Measurements from ENCODE around the gene BTG3.

The BTG3 gene, protein sequence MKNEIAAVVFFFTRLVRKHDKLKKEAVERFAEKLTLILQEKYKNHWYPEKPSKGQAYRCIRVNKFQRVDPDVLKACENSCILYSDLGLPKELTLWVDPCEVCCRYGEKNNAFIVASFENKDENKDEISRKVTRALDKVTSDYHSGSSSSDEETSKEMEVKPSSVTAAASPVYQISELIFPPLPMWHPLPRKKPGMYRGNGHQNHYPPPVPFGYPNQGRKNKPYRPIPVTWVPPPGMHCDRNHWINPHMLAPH

DNA sequence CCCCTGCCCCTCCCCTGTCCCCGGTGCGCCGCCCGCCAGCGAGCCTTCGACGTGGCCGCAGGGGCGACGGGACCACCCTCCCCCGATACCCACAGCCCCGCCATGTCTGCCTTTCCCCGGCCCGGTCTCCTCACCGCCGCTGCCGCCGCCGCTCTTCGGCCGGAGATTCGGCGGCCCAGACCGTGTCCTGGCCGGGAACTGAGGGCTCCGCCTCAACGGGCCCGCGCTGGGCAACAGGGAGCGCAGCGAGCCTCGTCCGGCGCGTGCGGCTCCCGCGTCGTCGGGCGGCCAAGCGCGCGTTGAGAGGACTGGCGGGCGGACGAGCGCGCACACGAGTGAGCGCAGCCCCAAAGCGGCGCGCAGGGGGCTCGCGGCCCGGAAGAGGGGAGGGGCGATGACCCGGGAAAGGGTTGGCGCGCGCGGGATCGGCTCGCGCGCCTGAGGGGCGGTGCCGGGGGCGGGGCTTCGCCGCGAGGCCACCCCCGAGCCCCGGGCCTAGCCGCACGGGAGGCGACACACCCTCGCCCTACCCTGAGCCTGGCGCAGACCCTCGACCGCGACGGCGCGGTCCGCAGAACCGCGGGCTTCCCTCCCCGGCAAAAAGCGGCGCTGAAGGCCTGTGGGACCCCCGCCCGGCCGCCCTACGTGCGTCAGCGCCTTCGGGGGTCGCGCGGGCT lies at the start of gene BTG3:
BTG3 (minus strand) TSS at position 337 of the 677 bp plus-strand sequence. CDS start 3,757 bp downstream, outside the sequence.
- H3K4me3 ChIP-seq, result peak within 1 kb of the TSS; percentile 77 to 94 (median 87)
- H3K27ac ChIP-seq, result peak within 1 kb of the TSS; percentile 61 to 97 (median 92)

DNA sequence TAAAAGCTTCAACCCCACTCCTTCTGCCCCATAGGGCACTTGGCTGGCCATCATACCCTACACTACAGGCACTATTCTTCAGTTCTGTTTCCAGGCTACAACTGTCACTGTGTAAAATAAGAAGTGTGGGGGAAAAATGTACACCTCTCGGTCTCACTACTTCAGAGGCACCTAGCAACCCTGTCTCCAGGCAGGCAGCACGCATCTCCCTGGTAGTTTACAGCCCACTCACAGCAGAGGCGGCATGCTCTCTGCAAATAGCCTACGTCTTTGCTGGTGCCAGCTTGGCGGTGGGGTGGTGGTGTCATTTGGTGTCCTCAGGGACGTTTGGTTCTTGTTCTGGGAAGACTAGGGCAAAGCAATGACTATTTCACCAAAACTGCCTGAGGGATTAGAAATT lies 48.2 kb upstream of the BTG3 start:
- H3K4me3 ChIP-seq, result no peak overlapping the region
- no peak overlapping the region for H3K27ac ChIP-seq

DNA sequence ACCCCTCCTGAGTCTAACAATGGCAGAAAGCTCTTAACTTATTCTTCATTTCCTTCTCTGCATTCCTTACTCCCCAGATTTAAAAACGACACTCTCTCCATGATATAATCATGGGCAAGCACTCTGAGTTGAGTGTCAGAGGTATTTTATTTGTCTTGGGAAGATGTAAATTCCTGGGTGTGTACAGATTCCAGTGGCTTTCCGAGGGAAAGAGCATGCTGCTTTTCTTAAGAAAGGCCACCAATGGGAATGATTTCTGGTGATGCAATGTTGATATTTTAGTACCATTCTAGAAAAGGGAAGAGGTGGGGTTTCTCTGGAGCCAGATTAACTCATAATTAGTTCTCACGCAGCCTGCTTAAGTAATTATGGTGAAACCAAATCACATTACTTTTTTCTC lies 47.8 kb upstream of the BTG3 start:
- Histone ChIP-seq H3K4me3 (no peak overlapping the region), H3K27ac (no peak overlapping the region)

DNA sequence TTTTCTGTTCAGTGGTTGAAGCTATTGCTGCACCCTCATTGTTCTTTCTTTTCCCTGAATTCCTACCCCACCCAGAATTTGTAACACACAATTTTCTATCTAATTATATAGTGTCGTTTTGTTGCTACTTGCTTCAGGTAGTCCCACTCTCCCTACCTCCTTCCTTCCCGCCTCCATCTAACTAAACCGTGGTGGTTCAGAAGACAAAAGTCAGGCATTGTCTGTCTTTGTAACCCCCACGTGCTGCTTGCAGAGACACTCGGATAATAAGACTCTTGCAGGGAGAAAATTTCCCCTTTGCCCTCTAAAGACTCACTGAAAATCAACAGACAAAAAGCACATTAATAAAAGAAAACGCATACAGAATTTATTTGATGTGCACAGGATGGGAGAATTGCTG lies 46.2 kb upstream of the BTG3 start:
- Histone ChIP-seq H3K4me3 (no peak overlapping the region), H3K27ac (no peak overlapping the region)

DNA sequence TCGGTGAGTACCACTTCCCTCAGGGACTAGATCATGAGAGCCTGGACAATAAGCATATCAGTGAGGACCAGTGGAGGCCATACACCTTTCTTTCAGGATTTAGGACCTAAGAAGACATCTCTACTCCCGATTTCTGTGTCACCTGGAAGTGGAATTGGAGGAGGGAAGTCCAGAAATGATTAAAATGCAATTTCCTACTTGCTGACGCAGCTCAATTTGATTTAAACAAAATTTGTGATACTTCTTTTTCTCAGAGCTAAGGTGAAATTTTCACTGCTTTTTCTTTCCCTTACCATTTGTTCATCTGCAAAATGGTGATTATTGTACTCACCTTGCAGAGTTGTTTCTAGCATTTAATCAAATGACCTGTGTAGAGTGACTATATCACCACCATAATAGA lies 38.8 kb upstream of the BTG3 start:
- no peak overlapping the region for H3K4me3 ChIP-seq
- H3K27ac ChIP-seq, result no peak overlapping the region

DNA sequence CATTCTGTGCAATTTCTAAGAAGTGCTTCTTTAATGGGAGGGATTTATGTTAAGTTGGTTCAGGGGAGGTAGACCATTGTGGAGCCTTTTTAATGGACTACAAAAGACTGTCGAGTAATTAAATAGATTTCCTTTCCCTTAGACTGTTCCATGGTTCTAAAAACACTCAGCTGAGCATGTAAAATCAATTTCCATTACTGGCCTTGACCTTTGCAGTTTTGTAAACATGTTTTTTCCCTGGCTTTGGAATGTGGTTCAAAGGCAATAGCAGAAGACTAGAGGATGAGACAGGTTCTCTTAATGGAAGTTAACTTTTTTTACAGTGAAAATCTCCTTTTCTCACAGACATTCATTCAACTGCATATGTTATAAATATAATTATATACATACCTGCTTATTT lies 37.6 kb upstream of the BTG3 start:
- no peak overlapping the region for H3K4me3 ChIP-seq
- H3K27ac ChIP-seq, result no peak overlapping the region

DNA sequence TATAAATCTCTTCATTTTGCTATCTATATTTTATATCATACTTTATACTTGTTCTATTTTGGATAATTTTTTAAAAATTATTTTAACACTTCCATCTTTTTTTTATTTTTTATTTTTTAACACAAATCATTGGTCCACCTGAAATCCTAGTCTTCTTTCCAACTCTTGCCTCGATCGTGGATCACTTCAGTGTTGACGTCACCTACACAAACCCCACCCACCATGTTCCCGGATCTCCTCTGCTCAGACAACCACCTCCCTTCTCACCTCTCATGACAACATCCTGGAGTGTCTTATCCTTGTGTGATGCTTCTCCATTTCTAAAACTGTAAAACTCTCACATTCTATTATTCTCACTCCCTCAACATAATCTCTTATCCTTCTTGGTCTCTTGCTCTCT lies 34.1 kb upstream of the BTG3 start:
- Histone ChIP-seq H3K27ac (no peak overlapping the region), H3K4me3 (no peak overlapping the region)

DNA sequence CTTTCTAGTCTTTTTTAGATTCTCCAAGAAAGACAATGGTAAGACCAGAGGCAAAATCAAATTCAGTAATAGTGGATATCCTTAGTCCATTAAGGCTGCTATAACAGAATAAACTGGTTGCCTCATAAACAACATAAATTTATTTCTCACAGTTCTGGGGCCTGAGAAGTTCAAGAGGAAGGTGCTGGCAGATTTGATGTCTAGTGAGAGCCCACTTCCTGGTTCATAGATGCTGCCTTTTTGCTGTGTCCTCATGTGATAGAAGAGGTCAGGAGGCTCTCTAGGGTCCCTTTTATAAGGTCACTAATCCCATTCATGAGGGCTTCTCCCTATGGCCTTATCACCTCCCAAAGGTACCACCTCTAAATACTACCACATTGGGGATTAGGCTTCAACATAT lies 31.5 kb upstream of the BTG3 start:
- no peak overlapping the region for H3K4me3 ChIP-seq
- no peak overlapping the region for H3K27ac ChIP-seq

DNA sequence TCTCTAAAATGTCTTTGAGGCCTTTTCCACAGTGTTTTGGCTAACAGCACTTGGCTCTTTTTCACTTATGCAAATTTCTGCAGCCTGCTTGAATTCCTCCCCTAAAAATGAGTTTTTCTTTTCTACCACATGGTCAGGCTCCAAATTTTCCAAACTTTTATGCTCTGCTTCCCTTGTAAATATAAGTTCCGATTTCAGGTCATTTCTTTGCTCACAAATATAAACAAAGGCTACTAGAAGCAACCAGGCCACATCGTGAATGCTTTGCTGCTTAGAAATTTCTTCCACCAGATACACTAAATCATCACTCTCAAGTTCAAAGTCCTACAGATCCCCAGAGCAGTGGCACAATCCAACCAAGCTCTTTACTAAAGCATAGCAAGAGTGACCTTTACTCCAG lies 28.1 kb upstream of the BTG3 start:
- H3K27ac ChIP-seq, result no peak overlapping the region
- no peak overlapping the region for H3K4me3 ChIP-seq

DNA sequence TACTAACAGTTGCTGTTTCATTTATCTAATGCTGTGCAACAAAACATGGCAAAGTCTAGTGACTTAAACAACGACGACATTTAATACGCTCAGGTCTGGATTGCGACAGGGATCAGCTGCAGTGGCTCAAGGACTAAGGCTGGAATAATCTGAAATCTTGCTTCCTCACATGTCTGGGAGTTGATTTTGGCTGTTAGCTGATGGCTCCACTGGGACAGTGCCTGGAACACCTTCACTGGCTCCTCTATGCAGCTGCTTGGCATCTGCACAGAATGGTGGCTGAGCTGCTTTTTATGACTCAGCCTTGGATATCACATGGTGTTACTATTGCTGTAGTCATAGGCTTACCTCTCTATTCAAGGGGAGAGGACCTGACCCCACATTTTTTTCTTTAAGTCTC lies 24.0 kb upstream of the BTG3 start:
- Histone ChIP-seq H3K27ac (no peak overlapping the region), H3K4me3 (no peak overlapping the region)

DNA sequence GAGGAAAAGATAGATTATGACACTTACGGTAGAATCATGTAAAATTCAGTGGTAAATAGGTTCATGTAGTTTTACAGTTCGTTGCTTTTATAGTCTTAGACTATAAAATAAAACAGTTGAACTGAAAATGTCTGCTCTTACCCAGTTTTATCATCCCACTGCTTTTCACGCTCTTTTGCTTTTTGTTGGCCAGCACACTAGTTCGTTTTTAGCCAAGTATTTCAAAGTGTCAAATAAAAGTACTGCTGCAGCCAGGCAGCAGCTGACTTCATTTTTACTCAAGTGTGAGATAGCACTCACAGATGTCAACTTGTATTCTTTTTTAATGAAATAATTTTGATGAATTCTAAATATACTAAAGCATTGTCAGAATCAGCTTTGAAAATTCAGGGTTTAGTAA lies 18.5 kb upstream of the BTG3 start:
- Histone ChIP-seq H3K4me3 (no peak overlapping the region), H3K27ac (no peak overlapping the region)

DNA sequence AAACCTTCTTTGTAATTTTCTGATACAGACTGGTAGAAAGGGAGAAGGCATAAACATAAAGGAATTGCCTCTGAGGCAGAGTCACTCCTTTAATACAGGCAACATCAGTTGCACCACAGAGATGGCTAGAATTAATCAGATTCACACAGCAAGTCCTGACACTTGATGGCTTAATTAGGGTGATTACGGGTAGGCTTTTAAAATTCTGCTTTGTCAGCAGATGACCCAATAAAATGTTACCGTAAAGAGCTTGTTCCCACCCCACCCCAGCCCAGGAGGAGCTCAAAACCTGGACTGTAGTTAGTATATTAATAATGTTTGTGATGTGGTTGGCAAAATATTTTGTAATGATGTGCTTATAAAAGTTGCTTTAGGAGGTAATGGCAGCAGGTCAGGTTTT lies 9.3 kb upstream of the BTG3 start:
- no peak overlapping the region for H3K4me3 ChIP-seq

DNA sequence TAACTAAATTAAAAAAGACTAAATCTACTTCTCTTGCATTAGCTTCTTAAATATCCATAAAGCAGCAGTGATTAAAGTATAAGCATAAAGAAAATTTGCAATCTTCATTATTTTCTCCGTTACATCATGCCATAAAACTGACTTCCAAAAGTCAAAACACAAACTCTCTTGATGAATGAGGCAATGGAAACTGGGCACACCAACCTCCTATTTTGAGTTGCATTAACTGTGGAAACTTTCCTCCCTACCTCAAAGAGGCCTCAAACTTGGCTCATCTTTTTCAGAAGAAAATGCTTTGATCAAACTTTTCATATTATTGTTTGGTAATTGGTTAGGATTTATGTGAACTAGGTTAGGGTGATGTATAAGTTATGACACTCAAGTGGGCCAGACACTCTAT lies 4.1 kb upstream of the BTG3 start:
- no peak overlapping the region for H3K4me3 ChIP-seq
- no peak overlapping the region for H3K27ac ChIP-seq

More for the DNA sequence above, 9.3 kb upstream of the BTG3 start:
- H3K27ac ChIP-seq, result no peak overlapping the region

DNA sequence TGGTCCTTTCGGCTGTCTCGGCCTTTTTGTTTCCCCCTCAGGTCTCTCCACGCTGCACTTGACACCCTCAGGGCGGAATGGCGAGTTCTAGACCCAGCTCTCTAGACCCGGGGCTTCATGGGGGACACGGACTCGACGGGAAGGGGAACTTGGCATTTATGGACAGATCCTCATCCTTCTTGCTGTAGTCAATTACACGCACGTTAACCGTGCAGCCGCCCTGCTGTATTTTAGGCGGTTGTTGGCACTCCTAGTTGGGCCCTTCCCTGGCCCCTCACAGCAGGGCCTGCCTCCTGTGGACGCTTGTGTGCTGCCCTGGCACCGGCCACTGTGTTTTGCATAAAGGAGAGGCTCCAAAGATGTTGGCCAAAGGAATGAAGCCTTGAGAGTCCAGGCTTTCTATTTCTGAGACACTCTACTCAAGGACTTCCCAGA lies 558 bp upstream of the BTG3 start:
- Histone ChIP-seq H3K27ac (peak overlapping the region; percentile 54 to 97 (median 92)), H3K4me3 (peak overlapping the region; percentile 77 to 94 (median 87))

DNA sequence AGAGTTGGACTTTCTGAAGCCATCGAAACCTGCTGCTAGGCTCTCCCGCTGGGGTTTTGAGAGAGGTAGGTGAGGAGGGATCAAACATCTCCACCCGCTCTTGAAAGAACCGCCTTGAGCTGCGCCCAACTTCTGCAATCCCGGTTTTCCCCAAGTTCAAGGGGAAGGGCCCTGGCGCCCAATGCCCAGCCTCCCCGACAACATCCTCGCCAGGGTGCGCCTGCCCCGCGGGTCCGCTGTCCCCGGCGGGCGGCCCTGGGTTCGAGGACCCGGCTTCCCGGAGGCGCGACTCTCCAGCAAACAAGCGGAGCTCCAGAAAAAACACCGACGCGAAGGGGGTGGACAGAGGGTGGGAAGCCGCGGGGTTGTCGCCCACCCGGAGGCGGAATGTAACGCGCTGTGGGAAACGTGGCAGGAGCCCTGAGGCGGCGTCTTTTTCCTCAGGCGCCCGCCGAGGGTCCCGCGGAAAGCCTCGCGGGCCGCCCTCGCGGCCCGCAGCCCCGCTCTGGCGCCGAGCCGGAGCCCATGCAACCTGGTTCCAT lies 607 bp downstream of the BTG3 start:
- H3K4me3 ChIP-seq, result peak overlapping the region; percentile 77 to 94 (median 87)
- peak overlapping the region; percentile 55 to 97 (median 92) for H3K27ac ChIP-seq

DNA sequence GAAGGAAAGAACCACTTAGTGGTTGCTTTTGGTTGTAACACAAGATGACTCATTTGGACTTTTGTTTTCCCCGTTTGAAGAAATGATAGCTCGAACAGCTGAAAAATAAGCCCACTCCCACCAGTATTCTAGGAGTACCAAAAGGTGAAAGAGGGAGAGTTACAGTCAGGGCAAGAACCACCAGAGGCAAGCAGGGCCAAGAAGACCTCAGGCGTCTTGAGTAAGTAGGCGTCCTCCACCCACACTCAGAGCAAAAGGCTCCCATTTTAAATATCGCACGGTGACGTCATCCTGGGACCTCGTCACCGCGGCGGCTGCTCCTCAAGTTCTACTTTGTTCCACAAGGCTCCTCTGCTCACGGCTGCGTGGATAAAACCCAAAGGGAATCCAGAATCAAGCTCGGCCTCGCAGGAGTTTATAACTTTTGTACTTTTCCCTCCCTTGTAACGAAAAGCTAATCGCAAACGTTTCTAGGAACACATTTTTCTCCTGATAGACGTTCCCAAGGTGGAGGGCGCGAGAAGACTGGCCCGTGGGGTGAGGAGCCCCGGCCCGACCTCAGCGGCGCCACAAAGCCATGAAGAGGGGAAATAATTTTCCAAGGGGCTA lies 1.2 kb downstream of the BTG3 start:
- peak overlapping the region; percentile 55 to 97 (median 92) for H3K27ac ChIP-seq
- peak overlapping the region; percentile 77 to 94 (median 87) for H3K4me3 ChIP-seq

DNA sequence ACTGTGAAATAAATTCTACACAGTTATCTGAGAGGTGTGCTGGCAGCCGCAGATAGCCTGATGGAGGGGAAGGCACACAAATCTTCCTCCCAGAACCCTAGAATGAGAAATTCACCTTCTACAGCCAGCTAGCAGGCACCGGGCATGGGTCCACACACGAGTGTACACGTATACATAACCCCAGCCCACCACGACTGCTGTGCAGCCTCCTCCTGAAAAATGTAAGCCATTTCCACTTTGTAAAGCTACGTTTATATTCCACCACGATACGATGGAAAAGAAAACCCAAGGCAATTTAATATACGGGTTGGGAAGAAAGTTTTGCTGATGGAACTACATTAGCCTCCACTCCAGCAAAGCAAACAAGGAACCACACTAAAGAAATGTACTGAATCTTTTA lies 1.8 kb downstream of the BTG3 start:
- H3K4me3 ChIP-seq, result peak overlapping the region; percentile 77 to 94 (median 87)
- H3K27ac ChIP-seq, result peak overlapping the region in 19 of 21 experiments; percentile 41 to 97 (median 94)

DNA sequence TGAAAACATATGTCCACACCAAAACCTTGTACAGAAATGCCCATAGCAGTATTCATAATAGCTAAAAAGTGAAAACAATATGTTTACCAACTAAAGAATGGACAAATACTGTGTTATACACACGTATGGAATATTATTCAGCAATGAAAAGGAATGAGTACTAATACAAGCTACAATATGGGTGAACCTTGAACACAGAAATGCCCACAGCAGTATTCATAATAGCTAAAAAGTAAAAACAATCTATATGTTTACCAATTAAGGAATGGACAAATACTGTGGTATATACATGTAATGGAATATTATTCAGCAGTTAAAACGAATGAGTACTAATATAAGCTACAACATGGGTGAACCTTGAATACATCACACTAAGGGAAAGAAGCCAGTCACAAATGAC lies 3.0 kb downstream of the BTG3 start:
- no peak overlapping the region for H3K27ac ChIP-seq
- no peak overlapping the region for H3K4me3 ChIP-seq

DNA sequence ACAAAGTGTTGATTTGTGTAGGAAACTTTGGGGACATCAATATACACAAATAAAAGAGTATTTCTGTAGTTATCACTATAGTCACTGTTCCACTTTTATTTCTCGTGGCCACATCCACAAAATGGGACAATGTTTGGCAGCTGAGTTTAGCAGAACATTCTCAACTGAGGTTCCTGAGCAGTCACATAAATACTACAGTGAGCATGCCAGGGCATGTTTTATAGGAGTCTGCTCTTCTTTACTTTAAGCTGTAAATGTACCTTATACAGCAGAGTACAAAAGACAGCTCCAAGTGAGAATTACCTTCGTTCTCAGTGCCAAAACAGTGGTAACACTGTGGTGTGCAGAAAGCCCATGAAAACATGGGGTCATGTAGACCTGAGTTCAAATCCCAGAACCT lies 5.0 kb downstream of the BTG3 start:
- peak overlapping the region in 3 of 21 experiments; percentile 4 to 25 (median 11) for H3K27ac ChIP-seq
- H3K4me3 ChIP-seq, result no peak overlapping the region

DNA sequence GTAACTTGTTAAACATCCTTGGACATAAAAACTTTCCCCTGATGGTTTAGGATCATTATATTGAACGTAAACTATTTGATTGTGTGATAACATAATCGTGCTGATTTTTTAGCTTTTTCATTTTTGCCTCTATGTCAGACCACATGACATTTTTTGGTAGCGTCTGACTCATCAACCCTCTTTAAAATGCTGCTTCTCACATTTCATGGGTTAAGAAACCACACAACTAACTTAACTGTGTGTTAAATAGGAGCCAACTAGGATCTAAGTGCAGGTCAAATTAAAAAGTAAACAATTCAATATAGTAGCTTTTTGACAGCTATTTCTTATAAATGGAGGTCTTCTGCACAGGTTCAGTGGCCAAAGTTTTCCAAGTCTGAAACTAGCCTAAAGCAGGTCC lies 9.8 kb downstream of the BTG3 start:
- Histone ChIP-seq H3K27ac (no peak overlapping the region), H3K4me3 (no peak overlapping the region)

DNA sequence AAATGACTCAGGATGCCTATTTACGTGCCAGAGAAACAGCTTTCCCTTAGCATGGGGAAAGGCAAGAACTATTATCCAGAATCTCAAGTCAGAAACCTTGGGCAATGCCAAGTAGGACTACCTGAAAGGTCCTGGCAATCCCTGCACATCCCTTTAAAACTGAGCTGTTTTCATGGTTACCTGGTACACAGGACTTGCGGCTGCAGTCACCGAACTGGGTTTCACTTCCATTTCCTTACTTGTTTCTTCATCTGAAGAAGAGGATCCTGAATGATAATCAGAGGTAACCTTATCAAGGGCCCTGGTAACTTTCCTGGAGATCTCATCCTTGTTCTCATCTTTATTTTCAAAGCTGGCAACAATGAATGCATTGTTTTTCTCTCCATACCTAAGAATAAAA lies 14.3 kb downstream of the BTG3 start:
- Histone ChIP-seq H3K4me3 (no peak overlapping the region), H3K27ac (peak overlapping the region in 1 of 21 experiments; percentile 53)
